Measurements from ENCODE around the gene PCNX3. TPM values are rescaled to one million over a fixed set of nuclear protein-coding genes. Genes with fewer than 3 reads are reported as not detected.
A peak's percentile ranks its signal among the peaks of the same experiment; 100 is the strongest.

PCNX3 gene
- total and polyA plus RNA-seq, 2 of the 13 experiments (the other 11 are each of a cell fraction or from before 2014, with no cell fraction given): 16.2 to 23.0 TPM

- no peak for TF ChIP-seq NR2F6 (IDR thresholded peaks at IDR 0.05)
- 0 out of 2 replicates have a peak, but pooled peaks have one; percentile 19 for TF ChIP-seq NR2F6 (CRISPR knock-in tag; IDR thresholded peaks at IDR 0.05)
- TF ChIP-seq HOXA3 (CRISPR knock-in tag; IDR thresholded peaks at IDR 0.05): 0 out of 2 replicates have a peak, but pooled peaks have one; percentile 11
- TF ChIP-seq TEAD3 (CRISPR knock-in tag; optimal IDR thresholded peaks at IDR 0.05; ENCODE audit: borderline replicate concordance): no peak
- no peak for TF ChIP-seq RBFOX2 (IDR thresholded peaks at IDR 0.05; ENCODE audit: low read depth, low read length)
- TF ChIP-seq ZFP36 (IDR thresholded peaks at IDR 0.05; ENCODE audit: borderline replicate concordance, low read depth, low read length, partially characterized antibody): no peak
- no peak for TF ChIP-seq ZNF619 (CRISPR knock-in tag; IDR thresholded peaks at IDR 0.05)
- peak; percentile 24; the same call in 1 of the 2 replicates for TF ChIP-seq HDAC1 (CRISPR knock-in tag; IDR thresholded peaks at IDR 0.05)
- TF ChIP-seq THRA (CRISPR knock-in tag; IDR thresholded peaks at IDR 0.05; ENCODE audit: borderline replicate concordance): no peak
- no peak for TF ChIP-seq ZBTB25 (CRISPR knock-in tag; IDR thresholded peaks at IDR 0.05)
- TF ChIP-seq ZNF792 (CRISPR knock-in tag; IDR thresholded peaks at IDR 0.05): no peak
- TF ChIP-seq NR1H2 (CRISPR knock-in tag; IDR thresholded peaks at IDR 0.05; ENCODE audit: borderline replicate concordance, low read depth): no peak
- TF ChIP-seq PAWR (CRISPR knock-in tag; IDR thresholded peaks at IDR 0.05; ENCODE audit: borderline replicate concordance): no peak
- no peak for TF ChIP-seq ZBED4 (CRISPR knock-in tag; IDR thresholded peaks at IDR 0.05; ENCODE audit: borderline replicate concordance)
- no peak for TF ChIP-seq CSRNP1 (CRISPR knock-in tag; IDR thresholded peaks at IDR 0.05)
- peak; percentile 97 for TF ChIP-seq ZNF629 (CRISPR knock-in tag; conservative IDR thresholded peaks at IDR 0.05)
- peak; percentile 60; the same call in 1 of the 2 replicates for TF ChIP-seq RCOR2 (CRISPR knock-in tag; IDR thresholded peaks at IDR 0.05)
Observed at GRCh38 chr11:65574811-65575567, 40.6 kb upstream of the PCNX3 start (continued).
